GM19238 (cell line): ENCODE results near the gene PUS1.
"Not testable (repeated sequence)": the region's sequence is repeated elsewhere in the genome, so short reads cannot be mapped to it uniquely, and the experiment has no call there.

Source experiments
- DNase-seq: peaks from one replicate; pipeline ENCODE4 v3.0.0; 2011; ENCODE audit warnings: low spot score; ENCODE audit not compliant: insufficient read length

PUS1 gene

DNA sequence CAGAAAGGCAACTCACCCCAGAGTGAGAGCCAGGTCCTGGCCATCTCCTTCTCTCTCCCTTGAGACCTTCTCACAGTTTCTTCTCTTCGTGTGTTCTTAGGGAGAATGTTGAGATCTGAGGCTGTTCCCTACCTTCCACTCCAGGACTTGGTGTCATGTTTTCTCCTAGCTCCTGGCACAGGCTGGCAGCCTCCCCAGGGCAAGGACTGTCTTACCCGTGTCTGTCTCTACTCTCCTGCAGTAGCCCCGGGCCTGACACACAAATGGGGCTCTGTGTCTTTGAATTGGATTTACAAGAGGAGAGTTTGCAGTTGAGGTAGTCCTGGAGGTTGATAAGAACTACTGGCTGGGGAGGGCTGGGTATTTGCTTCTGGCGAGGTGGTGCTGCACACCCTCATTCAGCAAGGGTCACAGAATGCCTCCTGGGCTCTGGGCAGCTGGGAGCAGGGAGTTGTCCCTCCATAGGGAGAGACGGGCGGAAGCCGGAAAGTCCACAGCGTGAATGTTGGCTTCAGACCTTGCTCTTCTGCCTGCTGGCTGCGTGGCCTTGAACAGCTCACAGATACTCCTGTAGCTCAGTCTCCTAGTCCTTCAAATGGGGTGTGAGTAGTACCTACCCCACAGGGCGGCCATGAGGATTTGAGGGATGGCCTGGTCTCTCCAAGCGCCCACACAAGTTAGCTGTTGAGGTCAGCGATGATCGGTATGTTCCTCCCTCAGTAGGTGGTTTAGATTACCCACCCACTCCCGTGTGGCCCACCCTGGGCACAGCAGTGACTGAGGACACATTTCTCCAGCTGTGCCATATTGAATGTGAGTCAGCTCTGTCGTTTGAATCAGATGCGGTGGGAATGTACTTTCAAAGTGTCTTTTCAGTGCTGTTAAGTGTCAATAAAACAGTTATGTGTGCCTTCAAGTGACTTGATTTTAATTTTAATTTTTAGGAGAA lies 30.8 kb downstream of the PUS1 start:
- no peak for DNase-seq

DNA sequence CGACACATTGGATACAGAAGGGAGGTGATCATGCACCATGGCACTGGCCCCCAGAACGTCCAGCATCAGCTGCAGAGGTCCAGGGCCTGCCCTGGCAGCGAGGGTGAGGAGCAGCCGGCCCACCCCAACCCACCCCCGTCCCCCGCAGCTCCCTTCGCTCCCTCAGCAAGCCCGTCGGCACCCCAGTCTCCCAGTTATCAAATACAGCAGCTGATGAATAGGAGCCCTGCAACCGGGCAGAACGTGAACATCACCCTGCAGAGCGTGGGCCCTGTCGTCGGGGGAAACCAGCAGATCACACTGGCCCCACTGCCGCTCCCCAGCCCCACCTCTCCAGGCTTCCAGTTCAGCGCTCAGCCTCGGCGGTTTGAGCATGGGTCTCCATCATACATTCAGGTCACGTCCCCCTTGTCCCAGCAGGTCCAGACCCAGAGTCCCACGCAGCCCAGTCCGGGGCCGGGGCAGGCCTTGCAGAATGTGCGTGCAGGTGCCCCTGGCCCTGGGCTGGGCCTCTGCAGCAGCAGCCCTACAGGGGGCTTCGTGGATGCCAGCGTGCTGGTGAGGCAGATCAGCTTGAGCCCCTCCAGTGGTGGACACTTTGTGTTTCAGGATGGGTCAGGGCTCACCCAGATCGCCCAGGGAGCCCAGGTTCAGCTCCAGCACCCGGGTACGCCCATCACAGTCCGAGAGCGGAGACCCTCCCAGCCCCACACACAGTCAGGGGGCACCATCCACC lies 31.7 kb downstream of the PUS1 start:
- not testable (repeated sequence) for DNase-seq

DNA sequence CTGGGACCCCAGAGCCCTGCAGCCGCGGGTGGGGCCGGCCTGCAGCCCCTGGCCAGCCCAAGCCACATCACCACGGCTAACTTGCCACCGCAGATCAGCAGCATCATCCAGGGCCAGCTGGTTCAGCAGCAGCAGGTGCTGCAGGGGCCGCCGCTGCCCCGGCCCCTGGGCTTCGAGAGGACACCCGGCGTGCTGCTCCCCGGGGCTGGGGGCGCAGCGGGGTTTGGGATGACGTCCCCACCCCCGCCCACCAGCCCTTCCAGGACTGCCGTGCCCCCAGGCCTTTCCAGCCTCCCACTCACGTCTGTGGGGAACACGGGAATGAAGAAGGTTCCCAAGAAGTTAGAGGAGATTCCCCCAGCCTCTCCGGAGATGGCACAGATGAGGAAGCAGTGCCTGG lies 32.3 kb downstream of the PUS1 start:
- DNase-seq = not testable (repeated sequence)

DNA sequence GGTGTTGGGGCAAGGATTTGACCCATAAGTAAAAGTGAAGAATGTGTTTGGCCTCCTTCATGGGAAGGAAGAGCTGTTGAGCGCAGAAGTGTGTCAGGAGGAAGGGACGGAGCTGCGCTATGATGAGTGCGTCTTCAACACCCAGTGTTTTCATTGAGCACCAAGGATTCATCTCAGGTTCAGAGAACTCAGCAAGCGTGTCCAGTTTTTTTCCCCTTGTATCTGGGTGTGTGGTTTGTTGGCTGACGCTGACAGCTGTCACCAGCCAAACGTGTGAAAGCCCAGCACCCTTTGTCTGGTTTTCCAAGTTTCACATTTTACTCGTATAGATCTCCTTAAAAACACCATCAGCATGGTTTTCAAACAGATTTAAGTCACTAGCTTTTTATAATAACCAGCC lies 33.0 kb downstream of the PUS1 start:
- no peak for DNase-seq

DNA sequence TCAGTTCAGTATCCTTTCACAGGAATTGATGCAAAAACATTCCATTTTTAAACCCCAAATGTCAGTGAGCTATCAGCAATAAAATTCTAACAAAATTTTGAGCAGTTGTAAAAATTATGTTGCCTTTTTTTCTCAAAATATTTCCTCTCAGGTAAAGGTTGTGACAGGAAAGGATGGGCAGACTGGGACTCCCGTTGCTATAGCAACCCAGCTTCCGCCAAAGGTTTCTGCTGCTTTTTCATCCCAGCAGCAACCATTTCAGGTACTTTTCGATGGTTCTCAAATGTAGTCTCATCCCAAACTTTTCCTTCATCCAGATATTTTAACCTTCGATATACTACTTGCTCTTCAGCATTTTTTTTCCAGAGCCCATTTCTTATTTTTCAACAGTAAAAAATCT lies 34.3 kb downstream of the PUS1 start:
- DNase-seq = no peak

DNA sequence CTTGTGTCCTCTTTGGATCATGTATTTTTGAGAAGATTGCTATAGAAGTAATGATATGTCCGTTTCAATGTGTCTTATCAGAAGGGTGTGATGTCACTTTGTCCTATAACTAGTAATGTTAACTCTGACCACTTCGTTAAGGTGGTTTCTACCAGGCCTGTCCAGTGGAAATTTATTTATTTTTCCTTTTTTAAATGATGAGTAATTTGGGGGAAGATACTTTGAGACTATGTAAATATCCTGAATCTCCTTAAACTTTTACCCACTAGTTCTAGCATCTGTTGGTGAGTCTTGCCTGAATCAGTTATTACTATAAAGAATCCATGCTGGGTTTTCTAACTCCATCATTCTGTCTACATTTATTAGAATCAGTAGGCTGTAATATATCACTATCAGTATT lies 36.0 kb downstream of the PUS1 start:
- DNase-seq = no peak

DNA sequence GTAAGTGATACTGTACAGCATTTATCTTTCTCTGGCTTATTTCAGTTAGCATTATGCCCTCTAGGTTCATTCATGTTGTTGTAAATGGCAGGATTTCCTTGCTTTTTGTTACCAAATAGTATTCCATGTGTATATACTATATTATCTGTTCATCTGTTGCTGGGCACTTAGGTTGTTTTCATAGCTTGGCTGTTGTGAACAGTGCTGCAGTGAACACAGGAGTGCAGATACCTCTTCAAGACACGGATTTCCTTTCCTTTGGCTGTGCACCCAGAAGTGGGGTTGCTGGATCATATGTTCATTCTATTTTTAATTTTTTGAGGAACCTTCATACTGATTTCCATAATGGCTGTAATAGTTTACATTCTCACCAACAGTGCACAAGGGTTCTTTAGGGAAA lies 42.1 kb downstream of the PUS1 start:
- no peak for DNase-seq

DNA sequence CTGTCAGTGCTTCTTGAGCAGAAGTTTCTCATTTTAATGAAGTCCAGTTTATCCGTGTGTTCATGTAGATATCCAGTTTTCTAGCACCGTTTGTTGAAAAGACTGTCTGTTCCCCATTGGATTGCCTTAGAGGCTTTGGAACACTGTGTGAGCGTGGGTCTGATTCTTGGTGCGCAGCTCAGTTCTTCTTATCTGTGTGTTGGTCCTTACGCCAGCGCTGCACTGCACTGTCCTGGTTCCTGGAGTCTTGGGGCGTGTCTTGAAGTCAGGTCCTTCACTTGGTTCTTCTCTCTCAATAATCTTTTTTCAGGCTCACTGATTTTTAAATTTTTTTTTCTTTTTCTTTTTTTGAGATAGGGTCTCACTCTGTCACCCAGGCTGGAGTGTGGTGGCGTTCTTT lies 46.2 kb downstream of the PUS1 start:
- no peak for DNase-seq

DNA sequence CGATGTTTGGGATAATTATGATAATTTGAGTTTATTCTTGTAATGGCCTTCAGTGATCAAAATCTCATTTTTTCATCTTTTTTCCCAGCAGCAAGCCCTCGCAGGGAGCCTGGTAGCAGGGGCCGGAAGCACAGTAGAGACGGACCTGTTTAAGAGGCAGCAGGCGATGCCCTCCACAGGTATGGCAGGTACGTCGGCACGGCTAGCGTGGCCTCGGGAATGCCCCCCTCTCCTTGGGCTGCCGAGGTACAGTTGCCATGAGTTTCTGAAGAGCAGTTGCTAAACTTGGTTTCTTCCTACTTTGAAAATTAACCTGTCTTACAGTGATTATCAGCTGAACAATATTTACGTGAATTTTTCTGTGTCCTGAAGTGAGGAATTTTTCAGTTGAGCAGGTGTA lies 50.5 kb downstream of the PUS1 start:
- DNase-seq = no peak

DNA sequence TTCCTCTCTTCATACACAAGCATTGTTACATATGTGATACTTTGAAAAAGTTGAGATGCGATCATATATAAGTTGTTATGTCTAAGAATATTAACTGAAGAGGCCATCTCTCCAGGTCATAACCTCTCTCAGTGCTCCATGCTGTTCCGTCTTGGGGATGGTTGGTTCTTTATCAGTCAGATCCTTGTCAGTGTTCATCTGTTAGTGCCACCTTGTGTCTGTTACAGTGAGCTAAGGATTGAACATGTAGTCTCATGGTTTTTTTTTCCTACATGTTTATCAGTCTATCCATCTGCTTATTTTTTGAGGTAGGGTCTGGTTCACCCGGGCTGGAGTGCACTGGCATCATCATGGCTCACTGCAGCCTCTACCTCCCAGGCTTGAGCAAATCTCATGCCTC lies 51.2 kb downstream of the PUS1 start:
- no peak for DNase-seq

DNA sequence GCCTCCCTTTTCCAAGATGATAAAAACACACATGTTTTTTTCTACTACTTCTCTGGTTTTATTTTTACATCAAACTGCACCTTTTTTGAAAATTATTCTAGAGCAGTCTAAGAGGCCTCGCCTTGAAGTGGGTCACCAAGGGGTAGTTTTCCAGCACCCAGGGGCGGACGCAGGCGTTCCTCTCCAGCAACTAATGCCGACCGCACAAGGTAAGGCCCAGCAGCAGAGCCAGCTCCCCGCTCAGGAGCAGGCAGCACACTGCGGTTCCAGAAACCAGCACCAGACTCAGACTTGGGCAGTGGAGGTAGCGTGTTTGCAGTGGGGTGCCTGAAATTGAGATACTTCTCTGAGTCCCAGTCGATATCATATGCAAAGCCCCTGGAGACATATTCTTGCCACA lies 52.3 kb downstream of the PUS1 start:
- DNase-seq = no peak

DNA sequence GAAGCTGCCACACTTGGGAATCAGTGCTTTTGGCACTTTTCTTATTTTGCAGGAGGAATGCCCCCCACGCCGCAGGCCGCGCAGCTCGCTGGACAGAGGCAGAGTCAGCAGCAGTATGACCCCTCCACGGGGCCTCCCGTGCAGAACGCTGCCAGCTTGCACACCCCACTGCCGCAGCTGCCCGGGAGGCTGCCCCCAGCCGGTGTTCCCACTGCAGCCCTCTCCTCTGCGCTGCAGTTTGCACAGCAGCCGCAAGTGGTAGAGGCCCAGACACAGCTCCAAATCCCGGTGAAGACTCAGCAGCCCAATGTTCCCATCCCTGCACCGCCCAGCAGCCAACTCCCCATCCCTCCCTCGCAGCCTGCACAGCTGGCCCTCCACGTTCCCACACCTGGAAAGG lies 53.0 kb downstream of the PUS1 start:
- no peak for DNase-seq

DNA sequence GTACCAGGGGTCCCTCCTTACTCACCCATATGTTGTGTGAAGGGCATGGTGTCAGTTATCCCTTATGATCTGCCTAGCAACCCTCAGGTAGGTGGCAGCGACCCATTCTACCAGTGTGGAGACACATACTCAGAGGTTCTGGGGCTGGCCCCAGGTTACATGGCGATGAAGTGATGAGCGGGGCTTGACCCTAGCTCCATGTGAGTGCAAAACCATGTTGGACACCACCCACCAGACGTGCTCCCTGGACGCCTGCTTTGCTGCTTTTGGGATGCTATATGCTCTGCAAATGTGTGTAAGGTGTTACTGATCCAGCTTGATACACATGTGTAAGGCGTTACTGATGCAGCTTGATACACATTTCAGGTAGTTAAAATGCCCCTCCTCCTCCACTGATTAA lies 54.0 kb downstream of the PUS1 start:
- DNase-seq = no peak

DNA sequence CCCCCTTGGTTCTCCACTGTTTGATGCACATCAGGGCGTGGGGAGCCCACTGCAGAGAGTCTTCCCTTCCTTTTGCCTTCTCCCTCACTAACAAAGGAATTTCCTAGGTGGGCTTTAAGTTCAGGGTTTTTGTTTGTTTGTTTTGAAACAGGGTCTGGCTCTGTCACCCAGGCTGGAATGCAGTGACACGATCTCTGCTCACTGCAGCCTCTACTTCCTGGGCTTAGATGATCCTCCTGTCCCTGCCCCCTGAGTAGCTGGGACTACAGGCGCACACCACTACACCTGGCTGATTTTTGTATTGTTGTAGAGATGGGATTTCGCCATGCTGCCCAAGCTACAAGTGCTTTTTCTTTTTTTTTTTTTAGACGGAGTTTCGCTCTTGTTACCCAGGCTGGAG lies 54.5 kb downstream of the PUS1 start:
- DNase-seq = no peak

DNA sequence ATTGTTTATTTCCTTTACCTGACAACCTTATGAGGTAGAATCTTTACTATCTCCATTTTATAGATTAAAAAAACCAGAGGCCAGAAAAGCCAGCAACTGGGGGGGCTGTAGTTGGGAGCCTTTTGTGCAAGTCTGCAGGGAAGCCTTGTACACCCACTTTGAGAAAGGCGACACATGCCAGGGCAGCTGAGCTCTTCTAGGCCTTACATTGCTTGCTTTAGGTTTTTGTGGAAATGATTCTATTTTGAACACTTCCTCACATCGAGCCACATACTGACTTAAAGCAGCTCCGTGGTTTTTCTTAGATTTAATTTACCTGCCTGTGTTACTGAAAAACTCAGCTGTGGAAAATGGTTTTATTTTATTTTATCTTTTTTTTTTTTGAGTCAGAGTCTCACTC lies 55.3 kb downstream of the PUS1 start:
- no peak for DNase-seq

DNA sequence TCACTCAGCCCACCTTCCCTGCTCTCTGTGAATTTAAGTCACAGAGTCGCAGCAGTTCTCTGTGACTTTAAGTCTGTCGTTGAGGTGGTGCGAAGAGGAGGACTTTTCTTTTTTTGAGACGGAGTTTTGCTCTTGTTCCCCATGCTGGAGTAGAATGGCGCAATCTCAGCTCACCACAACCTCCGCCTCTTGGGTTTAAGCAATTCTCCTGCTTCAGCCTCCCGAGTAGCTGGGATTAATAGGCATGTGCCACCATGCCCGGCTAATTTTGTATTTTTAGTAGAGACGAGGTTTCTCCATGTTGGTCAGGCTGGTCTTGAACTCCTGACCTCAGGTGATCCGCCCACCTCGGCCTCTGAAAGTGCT lies 56.4 kb downstream of the PUS1 start:
- DNase-seq = not testable (repeated sequence)

DNA sequence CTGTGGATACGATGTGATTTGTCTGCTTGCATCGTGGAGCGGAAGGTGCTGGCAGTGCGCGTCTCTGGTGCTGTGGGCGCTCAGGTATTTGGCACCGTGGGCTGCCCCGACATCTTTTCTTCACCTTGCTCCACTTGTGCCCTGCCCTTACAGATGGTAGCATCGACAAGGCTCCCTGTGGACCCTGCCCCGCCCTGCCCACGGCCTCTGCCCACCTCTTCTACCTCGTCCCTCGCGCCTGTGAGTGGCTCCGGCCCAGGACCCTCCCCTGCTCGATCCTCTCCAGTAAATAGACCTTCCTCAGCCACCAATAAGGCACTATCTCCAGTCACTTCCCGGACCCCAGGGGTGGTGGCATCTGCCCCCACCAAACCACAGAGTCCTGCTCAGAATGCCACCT lies 57.3 kb downstream of the PUS1 start:
- DNase-seq = no peak

DNA sequence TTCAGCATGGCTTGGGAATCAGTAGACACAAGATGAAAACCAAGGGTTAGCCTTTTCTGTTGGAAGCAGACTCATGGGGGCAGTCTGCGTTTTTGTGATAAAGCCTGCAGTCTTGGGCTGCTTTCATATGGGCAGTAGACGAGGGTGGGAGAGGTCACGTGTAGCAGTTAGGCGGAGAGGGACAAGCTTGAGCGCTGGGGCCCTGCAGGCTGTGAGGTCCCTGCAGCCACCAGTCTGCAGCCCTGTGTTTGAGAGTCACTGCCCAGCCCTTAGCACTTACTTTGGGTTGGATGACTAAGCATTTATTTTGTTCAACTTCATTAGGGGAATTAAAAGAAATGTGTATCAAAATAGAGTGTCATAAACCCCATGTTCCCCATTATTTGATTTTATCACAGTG lies 57.8 kb downstream of the PUS1 start:
- no peak for DNase-seq

DNA sequence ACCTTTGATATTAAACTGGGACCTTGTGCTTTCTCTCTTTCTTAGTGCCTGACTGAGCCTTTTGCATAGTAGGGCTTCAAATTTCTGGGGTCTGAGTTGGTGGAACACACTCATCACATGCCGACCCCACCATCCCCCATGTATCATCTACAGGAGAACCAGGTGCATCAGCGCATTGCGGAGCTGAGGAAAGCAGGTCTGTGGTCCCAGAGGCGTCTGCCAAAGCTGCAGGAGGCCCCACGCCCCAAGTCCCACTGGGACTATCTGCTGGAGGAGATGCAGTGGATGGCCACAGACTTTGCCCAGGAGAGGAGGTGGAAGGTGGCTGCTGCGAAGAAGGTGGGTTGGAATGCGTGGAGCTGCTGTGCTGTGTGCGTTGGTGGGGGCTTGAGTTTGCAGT lies 58.5 kb downstream of the PUS1 start:
- no peak for DNase-seq

DNA sequence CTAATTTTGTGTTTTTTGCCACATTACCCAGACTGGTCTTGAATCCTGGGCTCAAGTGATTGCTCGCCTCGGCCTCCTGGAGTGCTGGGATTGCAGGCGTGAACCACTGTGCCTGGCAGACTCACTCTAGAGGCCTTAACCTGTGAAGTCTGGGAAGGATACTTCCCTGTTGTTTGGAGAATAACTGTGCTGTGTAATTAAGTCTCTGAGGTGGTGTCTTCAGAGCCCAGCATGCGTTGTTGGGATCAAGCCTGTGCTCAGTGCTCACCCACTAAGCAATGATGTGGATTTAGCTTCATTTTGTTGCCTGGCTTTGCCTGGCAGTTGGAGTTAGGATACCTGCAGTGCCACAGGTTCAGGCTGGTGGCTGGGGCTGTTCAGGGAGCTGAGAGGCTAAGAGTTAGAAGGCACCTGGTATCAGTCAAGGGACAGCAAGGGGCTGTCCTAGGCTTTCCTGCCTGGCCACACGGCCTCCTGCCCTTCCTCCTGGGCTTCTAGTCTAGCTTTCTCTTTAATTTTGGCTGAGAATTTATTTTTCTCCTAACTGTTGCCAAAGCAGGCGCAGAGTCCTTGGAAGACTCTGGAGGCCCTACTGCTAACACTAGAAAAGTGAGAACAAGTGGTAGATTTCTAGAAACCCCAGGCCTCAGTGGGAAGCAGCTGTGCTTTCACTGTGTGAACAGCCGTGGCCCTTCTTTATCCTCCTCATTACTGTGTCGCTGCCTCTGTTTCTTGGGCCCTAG lies 59.1 kb downstream of the PUS1 start:
- DNase-seq = no peak

DNA sequence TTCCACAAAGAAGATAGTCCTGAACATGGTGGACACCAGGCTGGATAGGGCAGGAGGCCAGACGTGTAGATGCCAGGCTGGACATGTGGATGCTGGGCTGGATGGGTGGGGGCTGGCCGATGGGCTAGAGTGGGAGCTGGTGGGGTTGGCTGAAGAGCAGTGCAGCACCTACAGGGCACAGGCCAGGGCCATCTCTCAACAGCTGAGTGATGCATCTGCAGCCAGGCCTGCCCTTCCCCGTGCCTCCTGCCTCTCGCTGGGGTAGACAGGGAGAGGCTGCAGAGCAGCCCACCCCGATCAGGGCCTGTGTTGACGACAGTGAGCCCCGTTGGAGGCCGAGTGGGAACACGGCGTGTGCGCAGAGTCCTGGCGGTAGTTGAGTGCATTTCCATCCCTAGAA lies 59.9 kb downstream of the PUS1 start:
- DNase-seq = no peak
